Measurements from ENCODE around the gene OPRM1. TPM values are rescaled to one million over a fixed set of nuclear protein-coding genes. Genes with fewer than 3 reads are reported as not detected.

Gene OPRM1
- total RNA-seq = not detected

DNA sequence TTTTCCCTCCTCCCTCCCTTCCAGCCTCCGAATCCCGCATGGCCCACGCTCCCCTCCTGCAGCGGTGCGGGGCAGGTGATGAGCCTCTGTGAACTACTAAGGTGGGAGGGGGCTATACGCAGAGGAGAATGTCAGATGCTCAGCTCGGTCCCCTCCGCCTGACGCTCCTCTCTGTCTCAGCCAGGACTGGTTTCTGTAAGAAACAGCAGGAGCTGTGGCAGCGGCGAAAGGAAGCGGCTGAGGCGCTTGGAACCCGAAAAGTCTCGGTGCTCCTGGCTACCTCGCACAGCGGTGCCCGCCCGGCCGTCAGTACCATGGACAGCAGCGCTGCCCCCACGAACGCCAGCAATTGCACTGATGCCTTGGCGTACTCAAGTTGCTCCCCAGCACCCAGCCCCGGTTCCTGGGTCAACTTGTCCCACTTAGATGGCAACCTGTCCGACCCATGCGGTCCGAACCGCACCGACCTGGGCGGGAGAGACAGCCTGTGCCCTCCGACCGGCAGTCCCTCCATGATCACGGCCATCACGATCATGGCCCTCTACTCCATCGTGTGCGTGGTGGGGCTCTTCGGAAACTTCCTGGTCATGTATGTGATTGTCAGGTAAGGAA is at the start of gene OPRM1:
TSS of gene OPRM1 (plus strand) at position 10 of the 612 bp plus-strand sequence. CDS start at position 315, 305 bp downstream.
- peaks cover 19% of the 10 kb centered on the region for H3K27me3 ChIP-seq

DNA sequence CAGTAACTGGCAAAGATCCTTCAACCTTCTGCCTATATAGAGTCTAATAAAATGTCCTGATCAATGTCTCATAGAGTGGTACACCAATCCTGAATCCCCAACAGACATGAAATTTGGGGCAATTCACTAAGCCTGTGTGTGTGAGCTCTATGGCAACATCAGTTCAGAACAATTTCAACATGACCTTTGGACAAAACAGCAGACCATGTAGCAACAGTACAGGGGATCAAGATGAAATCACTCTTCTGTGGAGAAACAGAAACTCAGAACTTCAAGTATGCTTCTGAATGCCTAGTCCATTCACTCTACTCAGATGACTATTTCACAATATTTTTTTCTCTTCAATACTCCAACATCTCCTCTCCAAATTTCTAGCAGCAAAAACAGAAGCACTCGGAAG is 49.1 kb upstream of the OPRM1 start:
- no peaks in the 10 kb centered on the region for H3K4me1 ChIP-seq
- no peak for DNase-seq (ENCODE audit: low spot score in 2 of 2)
- no peak overlapping the region for H3K4me3 ChIP-seq
- no peaks in the 10 kb centered on the region for H3K36me3 ChIP-seq
- WGBS = 96% methylated on average over 1 of the region's 1 CpG
- no peaks in the 10 kb centered on the region for H3K27me3 ChIP-seq
- no peaks in the 10 kb centered on the region for H3K9me3 ChIP-seq
- TF ChIP-seq POLR2AphosphoS5 (IDR thresholded peaks at IDR 0.05) = no peak
- H3K27ac ChIP-seq = no peak overlapping the region

More for the DNA sequence above, at the start of gene OPRM1:
- TF ChIP-seq EP300 (IDR thresholded peaks at IDR 0.05) = no peak
- TF ChIP-seq POLR2AphosphoS5 (IDR thresholded peaks at IDR 0.05) = no peak
- no peak for TF ChIP-seq POLR2A (IDR thresholded peaks at IDR 0.05)
- TF ChIP-seq, protein P1, sequence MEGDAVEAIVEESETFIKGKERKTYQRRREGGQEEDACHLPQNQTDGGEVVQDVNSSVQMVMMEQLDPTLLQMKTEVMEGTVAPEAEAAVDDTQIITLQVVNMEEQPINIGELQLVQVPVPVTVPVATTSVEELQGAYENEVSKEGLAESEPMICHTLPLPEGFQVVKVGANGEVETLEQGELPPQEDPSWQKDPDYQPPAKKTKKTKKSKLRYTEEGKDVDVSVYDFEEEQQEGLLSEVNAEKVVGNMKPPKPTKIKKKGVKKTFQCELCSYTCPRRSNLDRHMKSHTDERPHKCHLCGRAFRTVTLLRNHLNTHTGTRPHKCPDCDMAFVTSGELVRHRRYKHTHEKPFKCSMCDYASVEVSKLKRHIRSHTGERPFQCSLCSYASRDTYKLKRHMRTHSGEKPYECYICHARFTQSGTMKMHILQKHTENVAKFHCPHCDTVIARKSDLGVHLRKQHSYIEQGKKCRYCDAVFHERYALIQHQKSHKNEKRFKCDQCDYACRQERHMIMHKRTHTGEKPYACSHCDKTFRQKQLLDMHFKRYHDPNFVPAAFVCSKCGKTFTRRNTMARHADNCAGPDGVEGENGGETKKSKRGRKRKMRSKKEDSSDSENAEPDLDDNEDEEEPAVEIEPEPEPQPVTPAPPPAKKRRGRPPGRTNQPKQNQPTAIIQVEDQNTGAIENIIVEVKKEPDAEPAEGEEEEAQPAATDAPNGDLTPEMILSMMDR (IDR thresholded peaks at IDR 0.05) = no peak
- Histone ChIP-seq H3K9me3 (no peaks in the 10 kb centered on the region), H3K4me1 (no peaks in the 10 kb centered on the region), H3K27ac (no peak within 1 kb of the TSS), H3K36me3 (no peaks in the 10 kb centered on the region), H3K4me3 (no peak within 1 kb of the TSS)
- WGBS = 6% methylated on average over 16 of the region's 38 CpGs
- no peak for DNase-seq (ENCODE audit: low spot score in 2 of 2)

DNA sequence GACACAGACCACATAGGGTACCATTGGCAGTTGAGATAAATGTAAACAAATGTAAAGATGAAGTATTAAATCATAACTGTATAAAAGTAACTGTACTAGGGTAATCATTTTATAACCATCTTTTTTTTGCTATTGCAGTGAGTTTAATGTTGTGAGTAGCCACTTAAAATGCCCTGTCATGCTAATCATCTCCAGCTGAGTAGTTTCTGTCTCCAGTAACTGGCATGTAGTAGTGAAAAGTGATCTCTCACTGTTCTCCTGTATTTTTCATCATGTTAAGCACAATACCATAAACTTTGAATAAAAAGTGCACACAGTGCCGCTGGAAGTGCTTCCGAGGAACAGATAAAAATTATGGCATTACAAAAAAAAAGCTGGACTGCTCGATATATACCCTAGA is 45.0 kb upstream of the OPRM1 start:
- no peak for TF ChIP-seq POLR2A (IDR thresholded peaks at IDR 0.05)
- TF ChIP-seq, protein P1 (IDR thresholded peaks at IDR 0.05) = no peak
- TF ChIP-seq POLR2AphosphoS5 (IDR thresholded peaks at IDR 0.05) = no peak
- 66% methylated on average over 3 of the region's 3 CpGs for WGBS
- no peak for DNase-seq (ENCODE audit: low spot score in 2 of 2)

DNA sequence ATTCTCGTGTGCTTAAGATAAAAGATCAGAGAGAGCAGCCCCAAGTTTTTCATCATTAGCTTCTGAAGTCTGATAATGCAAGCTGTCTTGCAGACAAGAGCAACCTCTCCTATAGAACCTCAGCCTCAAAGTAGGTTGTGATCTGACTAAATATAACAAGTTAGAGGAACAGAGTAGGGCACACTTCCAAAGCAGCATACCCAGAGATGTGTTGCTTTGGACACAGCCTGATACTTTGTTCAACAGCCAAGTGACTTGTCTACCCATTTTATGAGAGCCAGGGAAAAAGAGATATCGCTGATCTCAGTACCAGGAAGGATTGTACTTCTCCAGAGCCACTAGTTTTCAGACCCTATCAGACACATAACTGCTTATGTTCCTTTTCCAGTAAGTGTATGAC is 44.2 kb upstream of the OPRM1 start:
- Histone ChIP-seq H3K4me1 (no peaks in the 10 kb centered on the region), H3K27me3 (no peaks in the 10 kb centered on the region), H3K4me3 (no peak overlapping the region), H3K36me3 (no peaks in the 10 kb centered on the region), H3K9me3 (no peaks in the 10 kb centered on the region), H3K27ac (no peak overlapping the region)
- no peak for DNase-seq (ENCODE audit: low spot score in 2 of 2)
- TF ChIP-seq POLR2AphosphoS5 (IDR thresholded peaks at IDR 0.05) = no peak
- TF ChIP-seq, protein P1 (IDR thresholded peaks at IDR 0.05) = no peak
- no peak for TF ChIP-seq POLR2A (IDR thresholded peaks at IDR 0.05)
- TF ChIP-seq EP300 (IDR thresholded peaks at IDR 0.05) = no peak
- WGBS = 50% methylated on average over 2 of the region's 2 CpGs

More for the DNA sequence above, 45.0 kb upstream of the OPRM1 start:
- H3K4me3 ChIP-seq = no peak overlapping the region
- H3K27ac ChIP-seq = no peak overlapping the region
- H3K27me3 ChIP-seq = no peaks in the 10 kb centered on the region
- H3K36me3 ChIP-seq = no peaks in the 10 kb centered on the region
- H3K4me1 ChIP-seq = no peaks in the 10 kb centered on the region
- no peaks in the 10 kb centered on the region for H3K9me3 ChIP-seq

DNA sequence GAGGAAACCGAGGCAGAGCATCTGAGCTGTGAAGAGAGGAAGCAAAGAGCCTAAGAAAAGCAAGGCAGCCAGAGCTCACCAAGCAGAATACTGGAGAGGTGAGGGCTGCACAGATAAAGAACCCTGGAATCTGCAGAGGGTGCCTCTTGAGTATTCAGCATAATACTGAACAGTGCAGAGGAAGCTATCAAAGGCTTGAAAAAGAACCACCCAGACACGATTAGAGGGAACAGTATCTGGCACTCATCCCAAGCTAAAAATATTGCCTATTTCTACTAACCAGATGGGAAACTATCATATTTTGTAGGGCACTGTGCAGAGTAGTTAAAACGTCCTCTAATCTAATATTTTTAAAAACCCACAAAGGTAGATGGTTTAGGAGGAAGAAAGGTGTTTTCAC is 41.8 kb upstream of the OPRM1 start:
- no peak for DNase-seq (ENCODE audit: low spot score in 2 of 2)
- no peak overlapping the region for H3K4me3 ChIP-seq
- no peaks in the 10 kb centered on the region for H3K36me3 ChIP-seq
- H3K9me3 ChIP-seq = no peaks in the 10 kb centered on the region
- 44% methylated on average over 3 of the region's 3 CpGs for WGBS
- H3K27me3 ChIP-seq = no peaks in the 10 kb centered on the region
- no peaks in the 10 kb centered on the region for H3K4me1 ChIP-seq
- no peak for TF ChIP-seq EP300 (IDR thresholded peaks at IDR 0.05)
- TF ChIP-seq, protein P1 (IDR thresholded peaks at IDR 0.05) = no peak
- no peak for TF ChIP-seq POLR2A (IDR thresholded peaks at IDR 0.05)
- no peak for TF ChIP-seq POLR2AphosphoS5 (IDR thresholded peaks at IDR 0.05)
- no peak overlapping the region for H3K27ac ChIP-seq
